Measurements from ENCODE around the gene SNRNP48.

GRCh38 chr6:7661364-7661763 is 71.4 kb downstream of the SNRNP48 start:
- TF ChIP-seq CTCF (IDR thresholded peaks at IDR 0.05), result no peak
- TF ChIP-seq POLR2A (IDR thresholded peaks at IDR 0.05), result no peak
